Measurements from ENCODE around the gene AHCYL2. TPM values are rescaled to one million over a fixed set of nuclear protein-coding genes. Genes with fewer than 3 reads are reported as not detected.
"Not testable (repeated sequence)": the region's sequence is repeated elsewhere in the genome, so short reads cannot be mapped to it uniquely, and the experiment has no call there.

The AHCYL2 gene
- total RNA-seq, 1 donor from 2014 or later: 106 TPM

GRCh38 chr7:129244220-129244619, 19.4 kb downstream of the AHCYL2 start:
- Histone ChIP-seq H3K27ac (no peak overlapping the region), H3K4me1 (no peaks in the 10 kb centered on the region), H3K36me3 (no peaks in the 10 kb centered on the region), H3K4me3 (no peak overlapping the region), H3K9me3 (no peaks in the 10 kb centered on the region), H3K27me3 (no peaks in the 10 kb centered on the region)
- ATAC-seq: no peak
- intact Hi-C loops (cut with DNase I): no loop called here
- TF ChIP-seq CTCF (IDR thresholded peaks at IDR 0.05): no peak
- DNase-seq: no peak

GRCh38 chr7:129245533-129245932, 20.7 kb downstream of the AHCYL2 start:
- ATAC-seq (no peak), DNase-seq (no peak)
- Histone ChIP-seq H3K4me1 (no peaks in the 10 kb centered on the region), H3K27me3 (no peaks in the 10 kb centered on the region), H3K9me3 (no peaks in the 10 kb centered on the region), H3K4me3 (no peak overlapping the region), H3K36me3 (no peaks in the 10 kb centered on the region), H3K27ac (no peak overlapping the region)
- intact Hi-C loops (cut with DNase I): no loop called here
- no peak for TF ChIP-seq CTCF (IDR thresholded peaks at IDR 0.05)

GRCh38 chr7:129247087-129247486, 22.3 kb downstream of the AHCYL2 start:
- no peak for DNase-seq
- Histone ChIP-seq H3K36me3 (no peaks in the 10 kb centered on the region), H3K27ac (no peak overlapping the region), H3K4me3 (no peak overlapping the region), H3K27me3 (no peaks in the 10 kb centered on the region), H3K4me1 (no peaks in the 10 kb centered on the region), H3K9me3 (no peaks in the 10 kb centered on the region)
- intact Hi-C loops (cut with DNase I): no loop called here
- TF ChIP-seq CTCF (IDR thresholded peaks at IDR 0.05): no peak
- no peak for ATAC-seq

- TF ChIP-seq CTCF (IDR thresholded peaks at IDR 0.05): no peak
- no peaks in the 10 kb centered on the region for H3K27me3 ChIP-seq
- no peak for DNase-seq
- intact Hi-C loops (cut with DNase I): no loop called here
- no peaks in the 10 kb centered on the region for H3K36me3 ChIP-seq
- H3K4me1 ChIP-seq: no peaks in the 10 kb centered on the region
- no peak overlapping the region for H3K4me3 ChIP-seq
- ATAC-seq: no peak
- H3K9me3 ChIP-seq: no peaks in the 10 kb centered on the region
- no peak overlapping the region for H3K27ac ChIP-seq
Measured at GRCh38 chr7:129252128-129252527, 27.3 kb downstream of the AHCYL2 start.

GRCh38 chr7:129252603-129253002, 27.8 kb downstream of the AHCYL2 start:
- H3K4me3 ChIP-seq; H3K9me3 ChIP-seq; intact Hi-C loops (cut with DNase I); H3K4me1 ChIP-seq; H3K36me3 ChIP-seq; H3K27ac ChIP-seq; ATAC-seq; H3K27me3 ChIP-seq; DNase-seq: not testable (repeated sequence)

- Histone ChIP-seq H3K36me3 (no peaks in the 10 kb centered on the region), H3K4me3 (no peak overlapping the region), H3K9me3 (no peaks in the 10 kb centered on the region), H3K27ac (no peak overlapping the region), H3K4me1 (no peaks in the 10 kb centered on the region), H3K27me3 (no peaks in the 10 kb centered on the region)
- intact Hi-C loops (cut with DNase I): no loop called here
- no peak for ATAC-seq
- DNase-seq: no peak
- no peak for TF ChIP-seq CTCF (IDR thresholded peaks at IDR 0.05)
Measured at GRCh38 chr7:129255800-129256199, 31.0 kb downstream of the AHCYL2 start.

Data from upper lobe of right lung (tissue), 1 donor.